Astrocyte (in vitro differentiated cells and primary cell): Measurements from ENCODE around the gene IQSEC3. TPM values are rescaled to one million over a fixed set of nuclear protein-coding genes. Genes with fewer than 3 reads are reported as not detected.
A peak's percentile ranks its signal among the peaks of the same experiment; 100 is the strongest.

ENCODE experiments used
- DNase-seq: peaks from one replicate; pipeline ENCODE4 v3.0.0-alpha.2; 2010; ENCODE audit warnings: low read depth
- FAIRE-seq: peaks from 2 replicates; lab custom pipeline; 2011; peaks lifted over from hg19 to GRCh38; lab: Jason Lieb, UNC
- H2AFZ ChIP-seq: 2 replicates; pipeline ENCODE4 v1.6.0; 2012; ENCODE audit warnings: low read depth, low read length, inconsistent platforms
- H3K27ac ChIP-seq: 2 replicates; pipeline ENCODE4 v1.5.1; 2011; ENCODE audit warnings: low read depth, low read length, inconsistent platforms
- H3K27me3 ChIP-seq: 2 replicates; pipeline ENCODE4 v1.6.0; 2011; ENCODE audit warnings: low read length, inconsistent platforms; ENCODE audit not compliant: insufficient read depth
- H3K36me3 ChIP-seq: 2 replicates; pipeline ENCODE4 v1.5.1; 2011; ENCODE audit warnings: low read length, inconsistent platforms; ENCODE audit not compliant: insufficient read depth
- H3K4me1 ChIP-seq: 2 replicates; pipeline ENCODE4 v1.5.1; 2011; ENCODE audit warnings: low read length, inconsistent platforms; ENCODE audit not compliant: insufficient read depth
- H3K4me2 ChIP-seq: 2 replicates; pipeline ENCODE4 v1.6.0; 2012; ENCODE audit warnings: low read length, inconsistent platforms
- H3K4me3 ChIP-seq: 2 replicates; pipeline ENCODE4 v1.5.1; 2011; ENCODE audit warnings: low read depth, mild to moderate bottlenecking, low read length, inconsistent platforms; ENCODE audit not compliant: insufficient read depth
- H3K79me2 ChIP-seq: 2 replicates; pipeline ENCODE4 v1.6.0; 2012; ENCODE audit warnings: mild to moderate bottlenecking, low read length, inconsistent platforms; ENCODE audit not compliant: insufficient read depth
- H3K9ac ChIP-seq: 2 replicates; pipeline ENCODE4 v1.6.0; 2012; ENCODE audit warnings: mild to moderate bottlenecking, low read length, inconsistent platforms
- H3K9me3 ChIP-seq: 2 replicates; pipeline ENCODE4 v1.5.1; 2012; ENCODE audit warnings: low read depth, mild to moderate bottlenecking, low read length, inconsistent platforms; ENCODE audit not compliant: insufficient read depth
- H4K20me1 ChIP-seq: 2 replicates; pipeline ENCODE4 v1.6.0; 2012; ENCODE audit warnings: low read length, inconsistent platforms; ENCODE audit not compliant: insufficient read depth
- H3K27ac Mint-ChIP-seq: one replicate; pipeline ENCODE4 v1.8.0; 2021; ENCODE audit warnings: mild to moderate bottlenecking, mixed read lengths; ENCODE audit not compliant: unreplicated experiment
- H3K27me3 Mint-ChIP-seq: one replicate; pipeline ENCODE4 v1.8.0; 2021; ENCODE audit warnings: low read depth, mixed read lengths; ENCODE audit not compliant: unreplicated experiment
- H3K36me3 Mint-ChIP-seq: one replicate; pipeline ENCODE4 v1.8.0; 2021; ENCODE audit warnings: low read depth, mixed read lengths; ENCODE audit not compliant: unreplicated experiment
- H3K4me1 Mint-ChIP-seq: one replicate; pipeline ENCODE4 v1.8.0; 2021; ENCODE audit warnings: low read depth, mixed read lengths; ENCODE audit not compliant: unreplicated experiment
- H3K4me3 Mint-ChIP-seq: one replicate; pipeline ENCODE4 v1.8.0; 2021; ENCODE audit warnings: mild to moderate bottlenecking, moderate library complexity, mixed read lengths; ENCODE audit not compliant: unreplicated experiment
- H3K9me3 Mint-ChIP-seq: one replicate; pipeline ENCODE4 v1.8.0; 2021; ENCODE audit warnings: mild to moderate bottlenecking, mixed read lengths; ENCODE audit not compliant: unreplicated experiment
- EZH2 ChIP-seq: IDR thresholded peaks from 2 replicates; pipeline ENCODE4 v1.6.1; 2012; ENCODE audit warnings: mild to moderate bottlenecking, low read length, inconsistent platforms; ENCODE audit not compliant: insufficient read depth
- total RNA-seq: library from RNA; stranded (reverse); gene quantifications from 2 replicates; pipeline ENCODE4 v1.2.1, GENCODE V29; 2021
- TF ChIP-seq, protein P1 (sequence below): IDR thresholded peaks from 2 replicates; pipeline ENCODE4 v1.5.1; 2011; ENCODE audit warnings: low read depth, mild to moderate bottlenecking, inconsistent platforms, low read length, moderate library complexity; ENCODE audit not compliant: insufficient read depth

Gene IQSEC3
- total RNA-seq, 1 donor from 2014 or later: 0.34 TPM

DNA sequence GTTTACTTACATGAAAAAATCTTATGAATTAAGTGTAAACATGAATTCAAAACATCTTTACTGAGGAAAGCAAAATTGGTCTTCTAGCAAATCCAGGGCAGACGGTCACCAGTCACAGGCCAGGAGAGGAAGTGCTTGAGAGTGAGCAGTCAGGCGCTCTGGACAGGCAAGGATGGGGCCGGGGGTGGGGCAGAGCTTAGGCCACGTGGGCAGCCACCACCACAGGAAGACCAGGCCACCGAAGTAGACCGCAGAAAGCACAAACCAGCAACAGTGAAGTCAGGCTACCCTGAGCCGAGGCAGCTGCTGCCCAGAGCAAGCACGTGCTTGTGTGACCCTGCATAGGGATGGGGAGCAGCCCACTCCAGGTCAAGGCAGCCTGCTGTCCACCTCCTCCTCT, 113.9 kb downstream of the IQSEC3 start:
- H3K36me3 ChIP-seq: no peaks in the 10 kb centered on the region
- H3K4me3 ChIP-seq: no peak overlapping the region
- no peaks in the 10 kb centered on the region for H4K20me1 ChIP-seq
- Mint-ChIP-seq H3K4me1 (peaks cover 53% of the 10 kb centered on the region), H3K36me3 (no peaks in the 10 kb centered on the region), H3K9me3 (peaks cover 3% of the 10 kb centered on the region), H3K27ac (peak overlapping the region; percentile 26), H3K4me3 (no peak overlapping the region), H3K27me3 (no peaks in the 10 kb centered on the region)
- H2AFZ ChIP-seq: peak overlapping the region; percentile 26
- H3K4me1 ChIP-seq: peaks cover 43% of the 10 kb centered on the region
- H3K79me2 ChIP-seq: no peaks in the 10 kb centered on the region
- H3K27me3 ChIP-seq: no peaks in the 10 kb centered on the region
- DNase-seq (peak; percentile 8), FAIRE-seq (no peak)
- no peak overlapping the region for H3K4me2 ChIP-seq
- TF ChIP-seq EZH2: no peak
- TF ChIP-seq, protein P1, sequence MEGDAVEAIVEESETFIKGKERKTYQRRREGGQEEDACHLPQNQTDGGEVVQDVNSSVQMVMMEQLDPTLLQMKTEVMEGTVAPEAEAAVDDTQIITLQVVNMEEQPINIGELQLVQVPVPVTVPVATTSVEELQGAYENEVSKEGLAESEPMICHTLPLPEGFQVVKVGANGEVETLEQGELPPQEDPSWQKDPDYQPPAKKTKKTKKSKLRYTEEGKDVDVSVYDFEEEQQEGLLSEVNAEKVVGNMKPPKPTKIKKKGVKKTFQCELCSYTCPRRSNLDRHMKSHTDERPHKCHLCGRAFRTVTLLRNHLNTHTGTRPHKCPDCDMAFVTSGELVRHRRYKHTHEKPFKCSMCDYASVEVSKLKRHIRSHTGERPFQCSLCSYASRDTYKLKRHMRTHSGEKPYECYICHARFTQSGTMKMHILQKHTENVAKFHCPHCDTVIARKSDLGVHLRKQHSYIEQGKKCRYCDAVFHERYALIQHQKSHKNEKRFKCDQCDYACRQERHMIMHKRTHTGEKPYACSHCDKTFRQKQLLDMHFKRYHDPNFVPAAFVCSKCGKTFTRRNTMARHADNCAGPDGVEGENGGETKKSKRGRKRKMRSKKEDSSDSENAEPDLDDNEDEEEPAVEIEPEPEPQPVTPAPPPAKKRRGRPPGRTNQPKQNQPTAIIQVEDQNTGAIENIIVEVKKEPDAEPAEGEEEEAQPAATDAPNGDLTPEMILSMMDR: no peak
- no peaks in the 10 kb centered on the region for H3K9me3 ChIP-seq
- H3K27ac ChIP-seq: no peak overlapping the region
- no peak overlapping the region for H3K9ac ChIP-seq

DNA sequence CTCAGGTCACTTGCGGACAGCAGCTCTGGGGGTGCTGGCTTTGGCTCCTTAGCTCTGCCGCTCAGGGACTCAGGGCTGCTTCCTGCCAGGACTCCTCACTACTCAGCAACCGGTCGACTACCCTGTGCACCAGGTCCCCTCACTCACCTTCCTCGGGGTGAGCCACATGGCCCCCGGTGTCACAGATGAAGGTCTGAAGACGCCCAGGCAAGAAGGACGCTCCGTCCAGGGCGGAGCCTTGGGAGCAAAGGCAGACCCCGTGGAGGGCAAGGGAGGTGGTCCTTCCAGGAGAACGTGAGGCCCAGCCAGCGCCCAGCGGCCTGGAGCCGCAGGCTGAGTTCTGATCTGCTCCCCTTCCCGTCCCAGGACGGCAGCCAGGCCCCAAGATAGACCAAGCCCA, 115.4 kb downstream of the IQSEC3 start:
- Mint-ChIP-seq H3K27ac (peak overlapping the region; percentile 86), H3K4me1 (peaks cover 40% of the 10 kb centered on the region), H3K4me3 (no peak overlapping the region), H3K27me3 (peaks cover 8% of the 10 kb centered on the region), H3K9me3 (peaks cover 3% of the 10 kb centered on the region), H3K36me3 (no peaks in the 10 kb centered on the region)
- Histone ChIP-seq H3K9me3 (no peaks in the 10 kb centered on the region), H3K27ac (peak overlapping the region; percentile 11), H3K9ac (peak overlapping the region; percentile 33), H3K27me3 (no peaks in the 10 kb centered on the region), H3K4me1 (peaks cover 35% of the 10 kb centered on the region), H2AFZ (peak overlapping the region; percentile 39), H3K4me2 (peak overlapping the region; percentile 68), H3K79me2 (no peaks in the 10 kb centered on the region), H4K20me1 (no peaks in the 10 kb centered on the region), H3K36me3 (no peaks in the 10 kb centered on the region), H3K4me3 (no peak overlapping the region)
- FAIRE-seq (no peak), DNase-seq (no peak)
- TF ChIP-seq, protein P1: no peak
- no peak for TF ChIP-seq EZH2

DNA sequence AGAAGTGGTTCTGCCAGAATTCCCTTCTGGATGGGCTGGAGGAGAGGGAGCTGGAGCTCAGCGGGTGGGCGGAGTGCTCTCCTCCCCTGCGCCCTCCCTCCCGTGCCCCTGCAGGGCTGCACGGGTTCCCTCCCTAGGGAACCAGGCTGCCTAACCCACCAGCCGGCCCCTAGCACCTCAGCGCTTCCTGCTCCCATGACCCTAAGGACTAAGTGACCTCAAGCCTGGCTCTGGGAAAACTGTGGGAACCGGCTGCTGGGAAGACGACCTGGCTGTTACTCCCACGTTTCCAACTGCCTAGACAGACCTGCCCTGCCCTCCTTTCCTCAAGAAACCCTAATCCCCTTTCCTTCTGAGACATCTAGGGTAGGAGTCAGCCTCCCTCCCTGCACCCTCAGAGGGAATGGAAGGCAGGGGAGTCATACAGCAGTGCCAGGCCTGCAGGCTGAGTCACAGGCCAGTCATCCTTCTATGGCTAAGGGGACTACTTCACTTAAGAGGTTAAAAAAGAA, 115.9 kb downstream of the IQSEC3 start:
- H3K9ac ChIP-seq: peak overlapping the region; percentile 33
- H4K20me1 ChIP-seq: no peaks in the 10 kb centered on the region
- no peaks in the 10 kb centered on the region for H3K27me3 ChIP-seq
- H3K79me2 ChIP-seq: no peaks in the 10 kb centered on the region
- H3K4me3 ChIP-seq: no peak overlapping the region
- no peaks in the 10 kb centered on the region for H3K9me3 ChIP-seq
- peaks cover 40% of the 10 kb centered on the region for H3K4me1 Mint-ChIP-seq
- peaks cover 8% of the 10 kb centered on the region for H3K27me3 Mint-ChIP-seq
- H3K4me3 Mint-ChIP-seq: no peak overlapping the region
- peak; percentile 75 for DNase-seq
- peak overlapping the region; percentile 39 for H2AFZ ChIP-seq
- peak; percentile 54 for FAIRE-seq
- H3K4me2 ChIP-seq: peak overlapping the region; percentile 68
- H3K36me3 Mint-ChIP-seq: no peaks in the 10 kb centered on the region
- H3K36me3 ChIP-seq: no peaks in the 10 kb centered on the region
- H3K4me1 ChIP-seq: peaks cover 30% of the 10 kb centered on the region
- TF ChIP-seq EZH2: no peak
- TF ChIP-seq, protein P1: no peak
- peak overlapping the region; percentile 38 for H3K27ac ChIP-seq
- peak overlapping the region; percentile 86 for H3K27ac Mint-ChIP-seq
- peaks cover 3% of the 10 kb centered on the region for H3K9me3 Mint-ChIP-seq
